Bone marrow (tissue), 2 donors: ENCODE data around the gene EGLN3.

Source experiments
- DNase-seq, 2 donors: peaks; one replicate each; lab custom pipeline; 2025; lab: John Stamatoyannopoulos, UW

The EGLN3 gene

GRCh38 chr14:33962016-33962415 is 11.1 kb upstream of the EGLN3 start:
- DNase-seq = no peak

GRCh38 chr14:33959692-33960151 is 8.8 kb upstream of the EGLN3 start:
- DNase-seq = no peak

- no peak for DNase-seq
These were observed 7.8 kb upstream of the EGLN3 start for GRCh38 chr14:33958605-33959226.

- DNase-seq = no peak
These were observed 7.1 kb upstream of the EGLN3 start for GRCh38 chr14:33957993-33958392.

GRCh38 chr14:33957299-33957698 is 6.4 kb upstream of the EGLN3 start:
- no peak for DNase-seq

- no peak for DNase-seq
These were observed 5.8 kb upstream of the EGLN3 start for GRCh38 chr14:33956640-33957039.

- no peak for DNase-seq
These were observed 3.2 kb upstream of the EGLN3 start for GRCh38 chr14:33954016-33954598.

- no peak for DNase-seq
These were observed 1.7 kb upstream of the EGLN3 start for GRCh38 chr14:33952541-33952940.

GRCh38 chr14:33951183-33951840 is 438 bp upstream of the EGLN3 start:
- no peak for DNase-seq

- DNase-seq = no peak
These were observed 1.4 kb downstream of the EGLN3 start for GRCh38 chr14:33949411-33949893.

GRCh38 chr14:33948869-33949408 is 1.9 kb downstream of the EGLN3 start:
- DNase-seq = no peak

GRCh38 chr14:33948145-33948868 is 2.6 kb downstream of the EGLN3 start:
- DNase-seq = no peak

- no peak for DNase-seq
These were observed 4.0 kb downstream of the EGLN3 start for GRCh38 chr14:33946679-33947476.

GRCh38 chr14:33945210-33946088 is 5.4 kb downstream of the EGLN3 start:
- DNase-seq = no peak

- no peak for DNase-seq
These were observed 7.6 kb downstream of the EGLN3 start for GRCh38 chr14:33943096-33943883.

GRCh38 chr14:33941718-33942117 is 9.2 kb downstream of the EGLN3 start:
- no peak for DNase-seq

GRCh38 chr14:33940561-33941011 is 10.3 kb downstream of the EGLN3 start:
- DNase-seq = no peak

GRCh38 chr14:33938131-33938949 is 12.5 kb downstream of the EGLN3 start:
- DNase-seq = no peak

- DNase-seq = no peak
These were observed 14.5 kb downstream of the EGLN3 start for GRCh38 chr14:33936391-33936790.
